Caco-2 (cell line): ENCODE measurements around the gene SIL1. TPM values are rescaled to one million over a fixed set of nuclear protein-coding genes. Genes with fewer than 3 reads are reported as not detected.

Experiments used
- BruUV-seq: library from RNA; stranded (reverse); fragments of 400-500 nt; replicated peaks from 2 replicates; lab custom pipeline; 2021; lab: Mats Ljungman, UMichigan
- CTCF ChIA-PET: fragments of 300-600 bp; sonication (Branson Sonifier 250); formaldehyde crosslinking; loops from one replicate; lab custom pipeline; 2022; ENCODE audit warnings: antibody characterized with exemption; lab: Charles Lee
- POLR2A ChIA-PET: fragments of 300-600 bp; sonication (Branson Sonifier 250); formaldehyde crosslinking; loops from one replicate; lab custom pipeline; 2022; ENCODE audit warnings: antibody characterized with exemption; lab: Charles Lee
- DNase-seq, 2 experiments: peaks; one replicate each; pipeline versions ENCODE4 v3.0.0 to v3.0.0-alpha.2; 2020 to 2022
- H3K27me3 ChIP-seq: replicated peaks from 2 replicates; pipeline ENCODE4 v1.6.0; 2011; ENCODE audit warnings: low read length; ENCODE audit not compliant: control insufficient read depth, insufficient read depth
- H3K36me3 ChIP-seq: 2 replicates; pipeline ENCODE4 v1.5.1; 2011; ENCODE audit warnings: low read length; ENCODE audit not compliant: control insufficient read depth, insufficient read depth
- H3K4me1 ChIP-seq: fragments of 250-450 bp; sonication (Bioruptor Pico); 2 replicates; pipeline ENCODE4 v1.5.1; 2020; ENCODE audit warnings: mild to moderate bottlenecking
- H3K4me3 ChIP-seq: 2 replicates; pipeline ENCODE4 v1.5.1; 2011; ENCODE audit warnings: low read depth, mild to moderate bottlenecking, control low read depth, low read length
- H3K9me3 ChIP-seq: fragments of 250-450 bp; sonication (Bioruptor Pico); 2 replicates; pipeline ENCODE4 v1.5.1; 2020; ENCODE audit warnings: mild to moderate bottlenecking, moderate library complexity
- H3K27ac Mint-ChIP-seq: one replicate; pipeline ENCODE4 v1.8.0; 2022; ENCODE audit warnings: mixed read lengths; ENCODE audit not compliant: unreplicated experiment
- H3K27me3 Mint-ChIP-seq: one replicate; pipeline ENCODE4 v1.8.0; 2022; ENCODE audit warnings: mixed read lengths; ENCODE audit not compliant: insufficient read depth, unreplicated experiment
- H3K36me3 Mint-ChIP-seq: one replicate; pipeline ENCODE4 v1.8.0; 2022; ENCODE audit warnings: mild to moderate bottlenecking, mixed read lengths; ENCODE audit not compliant: insufficient read depth, unreplicated experiment
- H3K4me1 Mint-ChIP-seq: one replicate; pipeline ENCODE4 v1.8.0; 2022; ENCODE audit warnings: low read depth, mixed read lengths; ENCODE audit not compliant: unreplicated experiment
- H3K4me3 Mint-ChIP-seq: one replicate; pipeline ENCODE4 v1.8.0; 2022; ENCODE audit warnings: mild to moderate bottlenecking, moderate library complexity, mixed read lengths; ENCODE audit not compliant: unreplicated experiment
- H3K9me3 Mint-ChIP-seq: one replicate; pipeline ENCODE4 v1.8.0; 2022; ENCODE audit warnings: mixed read lengths; ENCODE audit not compliant: unreplicated experiment
- intact Hi-C: fragments of 100-400 bp; cut with micrococcal nuclease; formaldehyde crosslinking; loops from one replicate; pipeline ENCODE4 v1.10.0; 2022; ENCODE audit not compliant: unreplicated experiment
- total RNA-seq: library from RNA; stranded (reverse); gene quantifications from 2 replicates; pipeline ENCODE4 v1.2.3, GENCODE V29; 2022
- TF ChIP-seq, protein P1 (sequence below), 2 experiments: fragments of 200-600 bp in 1 of 2; IDR thresholded peaks; 1 replicate in 1 of 2; 2 replicates in 1 of 2; pipeline versions ENCODE4 v1.5.1 to v1.8.0; 2011 to 2022; ENCODE audit warnings: antibody characterized with exemption in 1 of 2, control low read depth in 1 of 2, inconsistent platforms in 1 of 2, low read depth in 1 of 2, low read length in 1 of 2, mild to moderate bottlenecking in 1 of 2, moderate library complexity in 1 of 2; ENCODE audit not compliant: insufficient read depth in 1 of 2, severe bottlenecking in 1 of 2, unreplicated experiment in 1 of 2

SIL1 gene
- total RNA-seq, 1 experiment from 2014 or later: 29.7 TPM

DNA sequence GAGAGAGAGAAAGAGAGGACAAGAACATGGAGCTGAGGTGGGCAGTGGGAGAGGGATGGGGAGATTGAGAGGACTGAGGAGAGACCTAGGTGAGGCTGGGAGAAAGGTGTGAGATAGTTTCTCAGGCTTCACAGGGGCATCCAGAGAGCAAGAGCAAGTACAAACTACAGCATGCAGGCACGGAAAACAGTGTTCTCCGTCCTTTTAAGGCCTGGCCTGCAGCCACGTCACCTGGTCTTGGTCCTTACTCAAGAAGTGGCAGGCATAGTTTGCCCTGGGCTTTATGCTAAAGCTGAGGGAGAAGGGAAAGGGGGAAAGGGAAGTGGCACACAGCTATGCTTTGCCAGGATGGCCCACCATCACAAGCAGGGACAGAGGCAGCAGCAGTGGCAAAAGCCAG, 65.7 kb downstream of the SIL1 start:
- no peaks in the 10 kb centered on the region for H3K4me1 ChIP-seq
- Mint-ChIP-seq H3K27ac (no peak overlapping the region), H3K27me3 (no peaks in the 10 kb centered on the region), H3K4me1 (no peaks in the 10 kb centered on the region), H3K4me3 (no peak overlapping the region), H3K9me3 (no peaks in the 10 kb centered on the region), H3K36me3 (no peaks in the 10 kb centered on the region)
- H3K27me3 ChIP-seq: no peaks in the 10 kb centered on the region
- DNase-seq: no peak
- no peaks in the 10 kb centered on the region for H3K9me3 ChIP-seq
- CTCF ChIA-PET: no interaction called here
- H3K36me3 ChIP-seq: no peaks in the 10 kb centered on the region
- POLR2A ChIA-PET: interaction anchor here (1.6 kb wide), 1 partner anchor 66 kb away, joined by 4 read pairs; the partner anchor contains the start of gene SIL1
- TF ChIP-seq, protein P1, sequence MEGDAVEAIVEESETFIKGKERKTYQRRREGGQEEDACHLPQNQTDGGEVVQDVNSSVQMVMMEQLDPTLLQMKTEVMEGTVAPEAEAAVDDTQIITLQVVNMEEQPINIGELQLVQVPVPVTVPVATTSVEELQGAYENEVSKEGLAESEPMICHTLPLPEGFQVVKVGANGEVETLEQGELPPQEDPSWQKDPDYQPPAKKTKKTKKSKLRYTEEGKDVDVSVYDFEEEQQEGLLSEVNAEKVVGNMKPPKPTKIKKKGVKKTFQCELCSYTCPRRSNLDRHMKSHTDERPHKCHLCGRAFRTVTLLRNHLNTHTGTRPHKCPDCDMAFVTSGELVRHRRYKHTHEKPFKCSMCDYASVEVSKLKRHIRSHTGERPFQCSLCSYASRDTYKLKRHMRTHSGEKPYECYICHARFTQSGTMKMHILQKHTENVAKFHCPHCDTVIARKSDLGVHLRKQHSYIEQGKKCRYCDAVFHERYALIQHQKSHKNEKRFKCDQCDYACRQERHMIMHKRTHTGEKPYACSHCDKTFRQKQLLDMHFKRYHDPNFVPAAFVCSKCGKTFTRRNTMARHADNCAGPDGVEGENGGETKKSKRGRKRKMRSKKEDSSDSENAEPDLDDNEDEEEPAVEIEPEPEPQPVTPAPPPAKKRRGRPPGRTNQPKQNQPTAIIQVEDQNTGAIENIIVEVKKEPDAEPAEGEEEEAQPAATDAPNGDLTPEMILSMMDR (IDR thresholded peaks at IDR 0.05; ENCODE audit: insufficient read depth in 1 of 2, low read depth in 1 of 2, low read length in 1 of 2, severe bottlenecking in 1 of 2, unreplicated experiment in 1 of 2): no peak
- intact Hi-C loops: loop anchor here (10.0 kb wide), 1 partner anchor 258 kb away; the partner anchor contains the start of gene LRRTM2
- BruUV-seq: no TSS peak
- H3K4me3 ChIP-seq: no peak overlapping the region

DNA sequence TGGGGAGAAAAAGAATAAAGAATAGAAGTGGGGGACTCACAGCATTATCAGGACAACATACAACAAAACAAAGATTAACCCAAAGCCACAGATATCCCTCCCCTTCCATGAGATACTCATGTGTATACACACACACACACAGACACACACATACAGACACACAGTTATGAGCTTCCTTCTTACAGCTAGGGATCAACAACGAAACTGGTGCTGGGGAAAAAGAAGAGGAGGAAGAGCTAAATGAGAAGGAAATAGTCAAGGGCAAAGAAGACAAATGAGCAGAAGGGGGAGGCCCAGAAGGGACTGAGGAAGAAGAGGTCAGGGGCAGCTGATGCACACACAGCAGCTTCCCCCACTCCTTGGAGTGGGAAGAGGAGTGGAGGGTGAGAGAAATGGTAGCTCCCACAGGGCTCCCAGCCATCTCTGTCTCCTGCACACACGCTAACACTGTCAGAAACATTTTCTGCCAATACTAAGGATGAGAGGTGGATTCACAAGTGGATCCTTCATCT, 66.2 kb downstream of the SIL1 start:
- TF ChIP-seq, protein P1 (IDR thresholded peaks at IDR 0.05; ENCODE audit: insufficient read depth in 1 of 2, low read depth in 1 of 2, low read length in 1 of 2, severe bottlenecking in 1 of 2, unreplicated experiment in 1 of 2): no peak
- Histone ChIP-seq H3K4me3 (no peak overlapping the region), H3K9me3 (no peaks in the 10 kb centered on the region), H3K36me3 (no peaks in the 10 kb centered on the region), H3K27me3 (no peaks in the 10 kb centered on the region), H3K4me1 (no peaks in the 10 kb centered on the region)
- BruUV-seq: no TSS peak
- Mint-ChIP-seq H3K27ac (no peak overlapping the region), H3K36me3 (no peaks in the 10 kb centered on the region), H3K9me3 (no peaks in the 10 kb centered on the region), H3K4me1 (no peaks in the 10 kb centered on the region), H3K27me3 (no peaks in the 10 kb centered on the region), H3K4me3 (no peak overlapping the region)
- CTCF ChIA-PET: no interaction called here
- POLR2A ChIA-PET: interaction anchor here (1.6 kb wide), 1 partner anchor 66 kb away, joined by 4 read pairs; the partner anchor contains the start of gene SIL1
- no peak for DNase-seq
- intact Hi-C loops: loop anchor here (10.0 kb wide), 1 partner anchor 257 kb away; the partner anchor contains the start of gene LRRTM2

DNA sequence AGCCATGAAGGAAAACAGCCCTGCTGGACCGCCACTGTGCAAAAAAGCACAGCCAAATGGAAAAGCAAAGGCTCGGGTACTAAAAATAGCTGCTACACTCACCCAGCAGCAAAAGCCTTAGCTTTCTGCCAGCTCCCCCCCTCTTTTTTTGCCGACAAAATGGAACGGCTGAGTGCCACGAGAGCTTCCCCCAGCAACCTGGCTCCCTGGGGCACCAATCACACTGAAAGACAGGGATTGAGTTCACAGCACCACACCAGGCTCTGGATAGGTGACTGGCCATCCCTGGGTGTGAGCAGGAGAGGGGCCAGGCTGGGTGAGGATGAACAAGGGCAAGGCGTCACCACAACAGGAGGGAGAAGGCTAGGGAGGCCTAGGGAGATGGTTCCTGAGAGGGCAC, 66.7 kb downstream of the SIL1 start:
- Mint-ChIP-seq H3K9me3 (no peaks in the 10 kb centered on the region), H3K27ac (no peak overlapping the region), H3K36me3 (no peaks in the 10 kb centered on the region), H3K4me1 (no peaks in the 10 kb centered on the region), H3K27me3 (no peaks in the 10 kb centered on the region), H3K4me3 (no peak overlapping the region)
- no peak for DNase-seq
- Histone ChIP-seq H3K4me1 (no peaks in the 10 kb centered on the region), H3K27me3 (no peaks in the 10 kb centered on the region), H3K9me3 (no peaks in the 10 kb centered on the region), H3K4me3 (no peak overlapping the region), H3K36me3 (no peaks in the 10 kb centered on the region)
- intact Hi-C loops: loop anchor here (10.0 kb wide), 1 partner anchor 257 kb away; the partner anchor contains the start of gene LRRTM2
- POLR2A ChIA-PET: interaction anchor here (1.6 kb wide), 1 partner anchor 67 kb away, joined by 4 read pairs; the partner anchor contains the start of gene SIL1
- CTCF ChIA-PET: no interaction called here
- no TSS peak for BruUV-seq
- TF ChIP-seq, protein P1 (IDR thresholded peaks at IDR 0.05; ENCODE audit: insufficient read depth in 1 of 2, low read depth in 1 of 2, low read length in 1 of 2, severe bottlenecking in 1 of 2, unreplicated experiment in 1 of 2): no peak
